GM12892 (cell line): ENCODE data around the gene EVA1B.

Experiments used
- POLR2A ChIP-seq: IDR thresholded peaks from 2 replicates; pipeline ENCODE4 v1.6.1; 2011; ENCODE audit warnings: low read depth, low read length, control low read depth
- POLR2AphosphoS5 ChIP-seq: IDR thresholded peaks from 2 replicates; pipeline ENCODE4 v1.6.1; 2011; ENCODE audit warnings: low read depth, low read length, control low read depth
- TAF1 ChIP-seq: IDR thresholded peaks from 2 replicates; pipeline ENCODE4 v1.6.1; 2011; ENCODE audit warnings: low read depth, mild to moderate bottlenecking, control low read depth, low read length, borderline replicate concordance

DNA sequence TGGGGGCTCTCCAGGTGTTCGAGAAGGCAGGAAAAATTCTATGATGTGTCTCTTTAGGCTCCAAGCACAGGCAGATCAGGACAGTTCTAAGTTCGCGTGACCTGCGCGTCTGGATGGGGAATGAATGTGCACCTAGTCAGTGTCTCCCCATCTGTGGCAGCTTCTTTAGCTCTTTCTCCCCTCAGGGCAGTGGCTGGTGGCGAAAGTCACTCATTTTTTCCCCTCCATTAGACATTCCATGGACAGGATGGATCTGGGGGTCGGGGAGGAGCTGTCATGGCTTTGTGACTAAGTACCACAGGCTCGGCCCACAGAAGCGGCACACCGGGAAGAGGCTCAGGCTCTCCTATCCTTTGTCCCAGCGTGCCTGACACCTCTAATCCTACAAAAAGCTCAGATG, 31.0 kb upstream of the EVA1B start:
- no peak for TF ChIP-seq POLR2A
- no peak for TF ChIP-seq TAF1
- no peak for TF ChIP-seq POLR2AphosphoS5
